Neural progenitor cell (in vitro differentiated cells): ENCODE results near the gene RAB1B. TPM values are rescaled to one million over a fixed set of nuclear protein-coding genes. Genes with fewer than 3 reads are reported as not detected.

Source experiments
- DNase-seq: peaks from one replicate; pipeline ENCODE4 v3.0.0-alpha.2; 2016; ENCODE audit warnings: low spot score
- H2AFZ ChIP-seq: fragments of 200-600 bp; sonication (generic); replicated peaks from 2 replicates; pipeline ENCODE4 v1.6.1; 2016; ENCODE audit warnings: antibody characterized with exemption
- H3F3A ChIP-seq: fragments of 200-600 bp; sonication (generic); 2 replicates; pipeline ENCODE4 v1.6.1; 2016; ENCODE audit warnings: antibody characterized with exemption, low read depth
- H3K27ac ChIP-seq: fragments of 200-600 bp; sonication (generic); 2 replicates; pipeline ENCODE4 v1.5.1; 2016; ENCODE audit warnings: mild to moderate bottlenecking
- H3K27me3 ChIP-seq: fragments of 200-600 bp; sonication (generic); 2 replicates; pipeline ENCODE4 v1.6.1; 2016; ENCODE audit warnings: mild to moderate bottlenecking, moderate library complexity
- H3K36me3 ChIP-seq: fragments of 200-600 bp; sonication (generic); 2 replicates; pipeline ENCODE4 v1.5.1; 2016
- H3K4me1 ChIP-seq: fragments of 200-600 bp; sonication (generic); 2 replicates; pipeline ENCODE4 v1.6.1; 2016; ENCODE audit warnings: mixed run types
- H3K4me2 ChIP-seq: fragments of 200-600 bp; sonication (generic); 2 replicates; pipeline ENCODE4 v1.6.1; 2016
- H3K4me3 ChIP-seq: fragments of 200-600 bp; sonication (generic); 2 replicates; pipeline ENCODE4 v1.5.1; 2016
- H3K79me2 ChIP-seq: fragments of 200-600 bp; sonication (generic); 2 replicates; pipeline ENCODE4 v1.6.1; 2016; ENCODE audit warnings: low read depth
- H3K9ac ChIP-seq: fragments of 200-600 bp; sonication (generic); 2 replicates; pipeline ENCODE4 v1.6.1; 2016
- H3K9me3 ChIP-seq: fragments of 200-600 bp; sonication (generic); 2 replicates; pipeline ENCODE4 v1.5.1; 2016; ENCODE audit warnings: low read depth
- H4K20me1 ChIP-seq: fragments of 200-600 bp; sonication (generic); 2 replicates; pipeline ENCODE4 v1.6.1; 2016; ENCODE audit warnings: low read depth
- H3K27ac Mint-ChIP-seq: 3 replicates; pipeline ENCODE4 v1.8.0; 2021; ENCODE audit warnings: mixed read lengths
- H3K27me3 Mint-ChIP-seq: 2 replicates; pipeline ENCODE4 v1.8.0; 2022; ENCODE audit warnings: low read depth, mild to moderate bottlenecking, inconsistent platforms, moderate library complexity, mixed read lengths; ENCODE audit not compliant: insufficient read depth
- H3K36me3 Mint-ChIP-seq: 3 replicates; pipeline ENCODE4 v1.8.0; 2021; ENCODE audit warnings: mixed read lengths
- H3K4me1 Mint-ChIP-seq: 3 replicates; pipeline ENCODE4 v1.8.0; 2021; ENCODE audit warnings: mixed read lengths
- H3K4me3 Mint-ChIP-seq: 3 replicates; pipeline ENCODE4 v1.8.0; 2021; ENCODE audit warnings: mild to moderate bottlenecking, moderate library complexity, mixed read lengths
- H3K9me3 Mint-ChIP-seq: 3 replicates; pipeline ENCODE4 v1.8.0; 2020; ENCODE audit warnings: mixed read lengths
- EZH2 ChIP-seq: fragments of 200-600 bp; sonication (generic); IDR thresholded peaks from 2 replicates; pipeline ENCODE4 v1.6.1; 2017; ENCODE audit warnings: antibody characterized with exemption, mild to moderate bottlenecking, moderate library complexity
- EZH2phosphoT487 ChIP-seq: fragments of 200-600 bp; sonication (generic); IDR thresholded peaks from 2 replicates; pipeline ENCODE4 v1.6.1; 2017; ENCODE audit warnings: antibody characterized with exemption
- total RNA-seq: library from RNA; depleted of rRNA; stranded (reverse); fragments of >200 nt; gene quantifications from 2 replicates; pipeline ENCODE4 v1.2.3, GENCODE V29; 2015; ENCODE audit warnings: low replicate concordance
- TF ChIP-seq, protein P1 (sequence below): fragments of 200-600 bp; sonication (generic); IDR thresholded peaks from 2 replicates; pipeline ENCODE4 v1.5.1; 2017; ENCODE audit warnings: antibody characterized with exemption, mild to moderate bottlenecking

RAB1B gene
- total RNA-seq, 1 donor from 2014 or later, result 54.0 TPM

DNA sequence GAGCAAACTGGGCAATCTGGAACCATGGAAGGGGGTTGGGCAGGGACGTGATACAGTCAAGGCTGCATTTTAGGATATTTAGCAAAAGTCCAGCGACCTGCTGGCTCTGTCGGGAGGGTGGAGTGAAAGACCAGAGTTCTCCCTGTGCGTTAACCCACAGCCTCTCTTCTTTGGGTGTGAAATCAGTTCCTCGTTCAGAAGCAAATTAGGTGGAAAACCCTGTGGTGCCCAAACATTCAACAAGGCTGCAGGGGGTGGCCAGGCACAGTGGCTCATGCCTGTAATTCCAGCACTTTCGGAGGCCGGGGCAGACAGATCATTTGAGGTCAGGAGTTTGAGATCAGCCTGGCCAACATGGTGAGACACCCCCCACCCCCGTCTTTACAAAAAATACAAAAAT, 29.2 kb downstream of the RAB1B start:
- H2AFZ ChIP-seq, result no peak overlapping the region
- H3K27me3 ChIP-seq, result peaks cover 19% of the 10 kb centered on the region
- Mint-ChIP-seq H3K36me3 (no peaks in the 10 kb centered on the region), H3K4me1 (peaks cover 17% of the 10 kb centered on the region), H3K9me3 (peaks cover 3% of the 10 kb centered on the region), H3K4me3 (peak overlapping the region; percentile 36), H3K27ac (no peak overlapping the region), H3K27me3 (peaks cover 31% of the 10 kb centered on the region)
- no peak overlapping the region for H3K4me3 ChIP-seq
- H3K27ac ChIP-seq, result no peak overlapping the region
- TF ChIP-seq, protein P1, sequence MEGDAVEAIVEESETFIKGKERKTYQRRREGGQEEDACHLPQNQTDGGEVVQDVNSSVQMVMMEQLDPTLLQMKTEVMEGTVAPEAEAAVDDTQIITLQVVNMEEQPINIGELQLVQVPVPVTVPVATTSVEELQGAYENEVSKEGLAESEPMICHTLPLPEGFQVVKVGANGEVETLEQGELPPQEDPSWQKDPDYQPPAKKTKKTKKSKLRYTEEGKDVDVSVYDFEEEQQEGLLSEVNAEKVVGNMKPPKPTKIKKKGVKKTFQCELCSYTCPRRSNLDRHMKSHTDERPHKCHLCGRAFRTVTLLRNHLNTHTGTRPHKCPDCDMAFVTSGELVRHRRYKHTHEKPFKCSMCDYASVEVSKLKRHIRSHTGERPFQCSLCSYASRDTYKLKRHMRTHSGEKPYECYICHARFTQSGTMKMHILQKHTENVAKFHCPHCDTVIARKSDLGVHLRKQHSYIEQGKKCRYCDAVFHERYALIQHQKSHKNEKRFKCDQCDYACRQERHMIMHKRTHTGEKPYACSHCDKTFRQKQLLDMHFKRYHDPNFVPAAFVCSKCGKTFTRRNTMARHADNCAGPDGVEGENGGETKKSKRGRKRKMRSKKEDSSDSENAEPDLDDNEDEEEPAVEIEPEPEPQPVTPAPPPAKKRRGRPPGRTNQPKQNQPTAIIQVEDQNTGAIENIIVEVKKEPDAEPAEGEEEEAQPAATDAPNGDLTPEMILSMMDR, result no peak
- TF ChIP-seq EZH2phosphoT487 (no peak), EZH2 (no peak)
- peaks cover 6% of the 10 kb centered on the region for H3F3A ChIP-seq
- no peak overlapping the region for H3K9ac ChIP-seq
- no peaks in the 10 kb centered on the region for H3K9me3 ChIP-seq
- no peaks in the 10 kb centered on the region for H3K4me1 ChIP-seq
- no peak for DNase-seq
- no peaks in the 10 kb centered on the region for H3K79me2 ChIP-seq
- peaks cover 2% of the 10 kb centered on the region for H4K20me1 ChIP-seq
- H3K4me2 ChIP-seq, result no peak overlapping the region
- no peaks in the 10 kb centered on the region for H3K36me3 ChIP-seq

DNA sequence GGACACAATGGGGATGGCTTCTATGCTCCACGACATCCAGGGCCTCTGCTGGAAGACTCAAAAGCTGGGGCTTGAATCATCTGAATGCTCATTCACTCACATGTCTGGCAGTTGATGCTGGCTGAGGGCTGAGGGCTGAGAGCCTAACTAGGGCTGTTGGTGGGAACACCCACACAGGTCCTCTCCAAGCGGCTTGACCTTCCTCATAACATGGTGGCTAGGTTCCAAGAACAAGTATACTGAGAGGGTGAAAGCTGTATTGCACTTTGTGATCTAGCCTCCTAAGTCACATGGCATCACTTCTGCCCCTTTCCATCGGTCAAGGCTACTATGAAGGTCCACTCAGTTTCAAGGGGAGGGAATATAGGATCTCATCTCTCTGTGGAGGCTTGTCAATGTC, 30.7 kb downstream of the RAB1B start:
- no peak overlapping the region for H3K4me2 ChIP-seq
- no peak overlapping the region for H3K9ac ChIP-seq
- H3K9me3 ChIP-seq, result no peaks in the 10 kb centered on the region
- peaks cover 14% of the 10 kb centered on the region for H3K4me1 Mint-ChIP-seq
- peaks cover 20% of the 10 kb centered on the region for H3K27me3 Mint-ChIP-seq
- H3K4me3 ChIP-seq, result no peak overlapping the region
- H3K36me3 Mint-ChIP-seq, result no peaks in the 10 kb centered on the region
- no peak overlapping the region for H3K27ac ChIP-seq
- no peaks in the 10 kb centered on the region for H4K20me1 ChIP-seq
- no peak for DNase-seq
- no peaks in the 10 kb centered on the region for H3K9me3 Mint-ChIP-seq
- H3K79me2 ChIP-seq, result no peaks in the 10 kb centered on the region
- H3F3A ChIP-seq, result peaks cover 6% of the 10 kb centered on the region
- peak overlapping the region; percentile 21 for H3K4me3 Mint-ChIP-seq
- TF ChIP-seq EZH2phosphoT487 (no peak), EZH2 (no peak)
- TF ChIP-seq, protein P1, result no peak
- no peaks in the 10 kb centered on the region for H3K4me1 ChIP-seq
- H3K27ac Mint-ChIP-seq, result no peak overlapping the region
- no peak overlapping the region for H2AFZ ChIP-seq
- no peaks in the 10 kb centered on the region for H3K36me3 ChIP-seq
- peaks cover 3% of the 10 kb centered on the region for H3K27me3 ChIP-seq

DNA sequence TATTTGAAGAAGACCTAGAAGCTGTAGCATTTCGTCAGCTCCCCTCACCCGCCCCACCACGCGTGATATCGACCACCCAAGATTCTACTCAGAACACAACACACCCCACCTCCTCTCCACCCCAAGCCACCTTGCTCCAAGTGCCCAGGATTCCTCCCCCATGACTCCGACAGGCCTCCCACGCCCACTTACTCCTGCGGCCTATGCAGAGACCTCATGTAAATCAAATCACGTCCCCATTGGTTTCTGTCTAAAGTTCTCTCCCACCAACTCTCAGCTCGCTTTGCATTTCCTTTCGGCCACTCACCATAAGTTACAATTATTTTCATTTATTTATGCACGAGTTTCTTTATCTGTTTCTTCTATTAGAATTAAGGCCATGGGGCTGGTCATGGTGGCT, 34.2 kb downstream of the RAB1B start:
- no peak overlapping the region for H3K4me3 Mint-ChIP-seq
- no peak overlapping the region for H3K4me2 ChIP-seq
- no peaks in the 10 kb centered on the region for H3K36me3 ChIP-seq
- no peak overlapping the region for H3K27ac ChIP-seq
- DNase-seq, result no peak
- no peaks in the 10 kb centered on the region for H3K9me3 ChIP-seq
- H3K36me3 Mint-ChIP-seq, result no peaks in the 10 kb centered on the region
- peak overlapping the region; percentile 29 for H3K27ac Mint-ChIP-seq
- H3K4me1 ChIP-seq, result no peaks in the 10 kb centered on the region
- H3K27me3 ChIP-seq, result peaks cover 7% of the 10 kb centered on the region
- no peaks in the 10 kb centered on the region for H3K79me2 ChIP-seq
- no peaks in the 10 kb centered on the region for H3K9me3 Mint-ChIP-seq
- no peaks in the 10 kb centered on the region for H4K20me1 ChIP-seq
- no peak overlapping the region for H3K9ac ChIP-seq
- peaks cover 1% of the 10 kb centered on the region for H3F3A ChIP-seq
- H3K4me1 Mint-ChIP-seq, result peaks cover 3% of the 10 kb centered on the region
- H3K4me3 ChIP-seq, result no peak overlapping the region
- no peak overlapping the region for H2AFZ ChIP-seq
- TF ChIP-seq, protein P1, result no peak
- TF ChIP-seq EZH2 (no peak), EZH2phosphoT487 (no peak)
- peaks cover 20% of the 10 kb centered on the region for H3K27me3 Mint-ChIP-seq
